NCI-H774 (cell line): ENCODE measurements around the gene TAOK3.
"Not testable (repeated sequence)": the region's sequence is repeated elsewhere in the genome, so short reads cannot be mapped to it uniquely, and the experiment has no call there.

ENCODE experiments used
- DNase-seq: peaks from one replicate; lab custom pipeline; 2025; lab: John Stamatoyannopoulos, UW

The TAOK3 gene

DNA sequence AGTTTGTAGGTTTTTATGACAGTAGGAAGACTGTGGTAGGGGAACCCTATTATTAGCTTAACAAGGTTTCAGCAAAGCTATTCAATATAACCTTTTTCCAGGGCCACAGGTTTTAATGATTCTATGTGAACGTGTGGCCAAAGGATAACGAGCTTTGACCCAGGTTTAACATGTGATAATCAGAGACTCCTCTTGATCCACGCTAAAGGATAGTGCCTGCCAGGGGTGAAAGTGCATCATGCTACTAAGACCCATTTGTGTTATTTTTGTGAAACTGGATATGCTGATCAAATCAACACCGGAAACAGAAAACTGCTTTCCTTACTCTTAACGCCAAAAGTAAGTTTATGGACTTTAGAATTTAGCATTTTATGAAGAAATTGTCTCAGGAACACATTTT is 909 bp upstream of the TAOK3 start:
- no peak for DNase-seq

DNA sequence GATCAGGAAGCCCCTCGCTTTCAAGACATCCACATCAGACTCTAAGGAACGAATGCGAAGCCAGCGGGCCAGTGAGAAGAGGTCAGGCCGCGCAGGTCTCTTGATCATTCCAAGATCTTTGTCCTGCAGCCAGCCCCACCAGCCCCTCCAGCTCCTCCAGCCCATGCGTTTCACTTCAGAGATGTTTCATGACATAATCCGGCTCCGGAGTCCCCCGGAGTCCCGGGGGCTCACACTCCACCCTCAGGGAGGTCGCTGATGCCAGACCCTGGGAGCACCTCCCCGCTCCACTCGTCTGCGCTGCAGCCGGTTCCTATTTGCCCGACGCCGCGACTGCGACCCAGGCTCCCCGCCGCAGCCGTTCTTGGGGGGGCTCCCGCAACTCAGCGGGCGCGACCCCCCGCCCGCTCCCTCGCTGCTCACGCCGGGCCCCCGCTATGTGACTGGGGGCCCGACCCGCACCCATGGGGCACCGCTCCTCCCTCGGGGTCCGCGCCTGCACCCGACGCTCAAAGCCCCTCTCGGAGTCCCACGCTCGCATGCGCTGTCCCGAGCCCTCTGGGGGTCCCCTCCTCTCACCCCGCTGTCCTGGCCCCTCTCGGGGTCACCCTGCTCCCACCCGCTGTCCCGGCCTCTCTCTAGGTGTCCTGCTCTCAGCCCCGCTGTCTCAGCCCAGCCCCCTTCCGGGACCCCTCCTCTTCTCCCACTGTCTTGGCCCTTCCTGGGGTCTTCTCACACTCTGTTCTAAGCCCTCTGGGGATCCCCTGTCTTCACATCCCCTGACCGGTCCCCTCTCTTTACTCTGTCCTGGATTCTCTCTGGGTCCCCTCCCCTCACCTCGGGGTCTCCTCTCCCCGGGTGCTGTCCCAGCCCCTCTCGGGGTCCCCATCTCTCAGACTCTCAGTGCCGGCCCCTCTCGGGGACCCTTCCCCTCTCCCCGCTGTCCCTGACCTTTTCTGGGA is 1.1 kb downstream of the TAOK3 start:
- no peak for DNase-seq

DNA sequence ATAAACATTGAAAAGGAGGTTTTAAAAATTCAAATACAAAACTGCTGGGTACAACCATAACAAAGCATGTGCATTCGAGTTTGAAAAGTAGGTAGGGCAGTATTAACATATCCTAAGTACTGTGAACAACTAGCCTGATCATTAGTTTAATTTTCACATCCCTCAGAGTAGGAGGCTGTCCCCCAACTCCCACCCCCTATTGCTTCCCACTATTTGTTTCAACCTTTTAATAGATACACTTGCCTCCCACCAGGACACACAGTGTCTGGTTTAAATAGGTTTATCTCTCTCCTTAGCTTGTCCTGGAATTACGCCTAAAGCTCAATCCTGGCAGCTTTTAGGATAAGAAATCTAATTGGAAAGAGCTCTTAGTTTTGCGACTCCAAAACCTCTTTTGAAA is 2.1 kb downstream of the TAOK3 start:
- no peak for DNase-seq

DNA sequence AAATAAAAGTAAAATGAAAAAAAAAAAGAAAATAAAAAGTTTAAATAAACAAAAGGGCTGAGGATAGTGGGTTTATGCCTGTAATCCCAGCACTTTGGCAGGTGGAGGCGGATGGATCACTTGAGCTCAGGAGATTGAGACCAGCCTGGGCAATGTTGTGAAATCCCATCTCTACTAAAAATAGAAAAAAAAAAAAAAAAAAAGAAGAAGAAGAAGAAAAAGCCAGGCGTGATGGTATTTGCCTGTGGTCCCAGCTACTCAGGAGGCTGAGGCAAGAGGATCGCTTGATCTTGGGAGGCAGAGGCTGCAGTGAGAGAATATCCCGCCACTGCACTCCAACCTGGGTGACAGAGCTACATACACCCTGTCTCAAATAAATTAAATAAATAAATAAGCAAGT is 3.9 kb downstream of the TAOK3 start:
- DNase-seq: no peak

DNA sequence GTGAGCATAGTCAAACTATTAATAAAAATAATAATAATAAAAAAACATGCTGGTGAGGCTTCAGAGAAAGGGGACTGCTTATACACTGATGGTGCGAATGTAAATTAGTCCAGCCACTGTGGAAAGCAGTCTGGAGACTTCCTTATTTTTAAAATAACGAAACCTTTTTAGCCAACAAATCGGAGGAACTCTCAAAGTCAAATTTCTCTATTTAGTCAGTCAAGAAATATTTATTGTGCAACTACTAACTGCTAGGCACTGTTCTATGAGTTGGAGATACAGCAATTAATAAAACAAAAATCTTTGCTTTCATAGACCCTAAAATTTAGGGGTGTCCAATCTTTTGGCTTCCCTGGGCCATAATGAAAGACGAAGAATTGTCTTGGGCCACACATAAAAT is 10.8 kb downstream of the TAOK3 start:
- no peak for DNase-seq

DNA sequence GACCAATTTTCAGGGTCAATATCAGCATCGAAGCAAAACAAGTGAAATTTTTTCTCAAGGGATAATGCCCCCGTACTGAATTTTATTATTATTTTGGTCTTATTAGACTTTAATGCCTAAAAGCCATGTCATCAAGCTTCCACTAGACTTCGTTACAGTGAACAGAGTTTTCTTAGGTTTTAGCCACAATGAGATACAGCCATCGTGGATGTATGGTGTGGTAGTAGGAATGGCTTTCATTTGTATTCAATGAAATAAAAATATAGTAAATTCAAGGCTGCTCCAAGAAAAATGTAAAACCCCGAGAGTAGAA is 11.7 kb downstream of the TAOK3 start:
- DNase-seq: no peak

DNA sequence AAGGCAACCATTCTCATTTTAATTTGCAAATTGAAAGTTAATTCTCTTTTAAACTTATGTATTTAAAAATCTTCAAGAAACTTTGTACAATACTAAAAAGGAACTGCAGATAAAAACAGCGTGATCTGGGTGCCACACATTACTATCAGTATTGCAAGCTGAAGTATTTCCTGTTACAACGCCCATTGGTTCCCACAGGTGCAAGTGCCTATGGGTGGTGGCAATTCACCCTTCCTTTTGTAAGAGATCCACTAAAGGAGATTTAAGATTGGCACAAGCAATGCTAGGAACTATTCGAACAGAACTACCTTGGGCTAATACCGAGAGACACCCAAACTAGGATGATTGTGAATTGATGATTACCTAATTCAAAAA is 13.2 kb downstream of the TAOK3 start:
- DNase-seq: no peak

DNA sequence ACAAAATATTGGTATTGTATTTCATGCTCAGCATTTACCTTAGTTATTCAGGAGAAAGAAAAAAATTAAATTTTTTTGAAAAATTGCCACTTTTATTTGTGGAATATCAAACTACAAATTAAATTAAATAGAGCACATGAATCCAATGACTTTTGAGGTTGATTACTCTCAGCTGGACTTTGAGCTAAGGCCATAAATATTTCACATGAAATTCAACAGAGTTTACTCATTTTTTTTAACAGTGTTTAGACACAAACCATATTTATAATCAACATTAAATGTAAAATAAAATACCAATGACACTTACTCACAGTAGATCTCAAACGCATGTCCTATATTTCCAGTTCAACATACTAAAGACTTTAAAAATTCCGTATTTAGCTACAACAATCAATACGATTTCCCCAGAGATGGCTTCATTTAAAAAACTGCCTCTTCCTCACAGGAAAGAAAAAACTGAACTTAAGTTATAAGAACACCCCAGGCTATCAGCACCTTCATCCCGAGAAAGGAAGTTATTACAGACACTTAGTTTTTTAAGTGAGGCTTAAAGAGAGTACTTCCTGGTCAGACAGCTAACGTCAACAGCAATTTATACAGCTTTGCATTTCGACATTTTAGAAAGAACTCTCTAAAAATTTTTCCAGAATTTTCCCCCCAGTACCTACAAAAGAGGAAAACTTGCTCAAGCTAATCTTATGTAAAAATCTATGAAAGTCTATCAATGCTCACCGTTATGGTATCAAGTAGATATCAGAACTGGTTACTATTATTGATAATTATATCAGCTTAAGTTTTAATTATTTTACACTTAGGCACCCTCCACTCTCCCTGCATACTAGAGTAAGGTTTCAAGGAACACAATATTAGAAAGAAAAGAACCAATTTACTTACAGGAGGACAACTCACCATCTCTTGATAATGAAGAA is 13.8 kb downstream of the TAOK3 start:
- no peak for DNase-seq

DNA sequence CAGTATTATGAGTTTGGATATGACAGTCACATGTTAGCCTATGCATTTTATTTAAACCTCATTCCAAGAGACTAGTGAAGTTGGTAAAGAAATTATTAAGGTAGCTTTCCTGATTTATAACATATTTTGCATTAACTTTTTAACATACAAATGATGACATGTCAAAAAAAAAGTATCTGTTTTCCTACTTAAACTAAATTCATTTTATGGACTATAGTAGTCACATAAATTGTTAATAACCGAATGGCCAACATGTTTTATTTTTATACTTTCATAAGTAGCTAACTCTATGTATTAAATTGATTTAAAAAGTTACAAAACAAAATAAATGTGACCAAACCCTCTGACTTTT is 14.7 kb downstream of the TAOK3 start:
- DNase-seq: no peak

DNA sequence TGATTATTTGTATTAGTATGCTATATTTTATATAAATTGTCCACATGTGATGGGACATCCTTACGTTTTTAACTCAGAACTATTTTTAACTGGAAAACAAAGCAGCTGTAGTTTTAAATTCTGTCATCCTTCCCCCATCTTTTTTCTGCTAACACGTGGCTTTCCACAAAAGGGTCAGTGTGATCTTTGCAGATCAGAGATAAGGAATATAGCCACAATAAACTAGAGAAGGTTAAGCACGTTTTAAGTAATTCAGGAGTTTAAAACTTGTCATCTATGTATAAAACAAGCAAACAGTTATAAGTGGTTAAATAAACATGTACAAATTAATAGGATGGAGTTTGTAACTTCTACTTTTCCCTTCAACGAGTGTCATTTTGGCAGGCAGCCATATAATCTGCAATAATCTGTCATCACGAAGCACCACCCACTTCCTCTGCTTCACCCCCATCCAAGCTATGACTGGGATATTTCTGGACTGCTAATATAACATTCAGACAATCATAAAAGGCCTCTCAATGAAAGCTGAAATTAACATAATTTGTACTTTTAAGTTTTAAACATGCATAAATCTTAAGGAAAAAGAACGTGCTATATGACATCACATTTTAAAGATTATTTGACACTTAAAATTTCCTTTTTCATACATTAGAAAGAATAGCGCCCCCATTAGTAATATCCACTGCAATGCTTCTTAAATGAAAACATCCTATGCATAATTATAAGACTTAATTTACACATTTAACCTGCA is 15.3 kb downstream of the TAOK3 start:
- DNase-seq: no peak

DNA sequence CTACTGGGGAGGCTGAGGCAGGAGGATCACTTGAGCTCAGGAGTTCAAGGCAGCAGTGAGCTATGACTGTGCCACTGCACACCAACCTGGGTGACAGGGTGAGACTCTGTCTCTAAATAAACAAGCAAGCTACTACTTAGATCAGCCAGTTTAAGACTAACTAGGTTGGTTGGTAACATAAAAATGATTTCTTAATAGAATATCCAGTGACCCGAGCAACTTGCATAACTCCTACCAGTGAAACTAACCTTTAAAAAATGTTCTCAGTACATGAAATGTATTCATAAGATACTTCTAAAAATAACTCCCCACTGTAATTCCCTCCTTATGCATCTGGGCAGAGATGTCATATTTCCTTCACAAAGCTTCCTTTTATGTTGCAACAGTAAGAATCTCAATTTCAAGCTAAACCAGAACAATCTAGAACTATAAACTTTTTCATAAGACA is 15.9 kb downstream of the TAOK3 start:
- DNase-seq: no peak

DNA sequence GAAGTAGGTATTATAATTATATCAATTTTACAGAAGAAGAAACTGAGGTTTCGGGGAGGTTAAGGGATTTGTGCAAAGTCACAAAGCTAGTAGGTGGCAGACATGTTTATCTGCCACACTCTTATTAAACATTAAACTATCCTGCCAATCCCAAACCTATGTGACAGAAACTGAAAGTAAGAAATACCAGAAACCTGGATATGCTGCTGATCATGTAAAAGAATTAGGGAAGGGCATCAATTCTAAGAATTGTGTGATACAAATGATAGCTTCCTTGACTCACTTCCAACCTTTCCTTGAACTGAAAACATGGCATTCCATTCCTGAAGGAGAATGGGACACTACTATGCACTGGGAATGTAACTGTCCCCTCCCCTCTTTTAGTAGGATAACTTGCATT is 16.9 kb downstream of the TAOK3 start:
- no peak for DNase-seq

DNA sequence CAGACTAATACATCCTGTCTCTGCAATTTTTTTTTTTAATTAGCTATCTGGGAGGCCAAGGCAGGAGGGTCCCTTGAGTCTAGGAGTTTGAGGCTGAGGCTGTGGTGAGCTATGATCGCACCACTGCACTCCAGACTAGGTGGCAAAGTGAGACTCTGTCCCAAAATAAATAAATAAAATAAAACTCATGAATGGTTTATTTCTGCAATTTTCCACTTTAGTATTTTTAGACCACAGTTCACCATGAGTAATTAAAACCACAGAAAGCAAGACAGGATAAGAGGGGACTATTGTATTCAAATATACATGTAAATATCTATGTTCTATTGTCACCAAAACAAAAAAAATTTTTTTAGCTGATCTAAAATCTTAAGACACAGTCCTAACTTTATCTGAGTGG is 17.8 kb downstream of the TAOK3 start:
- no peak for DNase-seq

DNA sequence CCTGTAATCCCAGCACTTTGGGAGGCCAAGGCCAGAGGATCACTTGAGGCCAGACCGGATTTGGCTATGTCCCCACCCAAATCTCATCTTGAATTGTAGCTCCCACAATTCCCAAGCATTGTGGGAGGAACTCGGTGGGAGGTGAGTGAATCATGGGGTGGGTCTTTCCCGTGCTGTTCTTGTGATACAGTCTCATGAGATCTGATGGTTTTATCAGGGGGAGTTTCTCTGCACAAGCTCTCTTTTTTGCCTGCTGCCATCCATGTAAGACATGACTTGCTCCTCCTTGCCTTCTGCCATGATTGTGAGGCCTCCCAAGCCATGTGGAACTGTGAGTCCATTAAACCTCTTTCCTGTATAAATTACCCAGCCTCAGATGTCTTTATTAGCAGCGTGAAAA is 18.2 kb downstream of the TAOK3 start:
- not testable (repeated sequence) for DNase-seq

DNA sequence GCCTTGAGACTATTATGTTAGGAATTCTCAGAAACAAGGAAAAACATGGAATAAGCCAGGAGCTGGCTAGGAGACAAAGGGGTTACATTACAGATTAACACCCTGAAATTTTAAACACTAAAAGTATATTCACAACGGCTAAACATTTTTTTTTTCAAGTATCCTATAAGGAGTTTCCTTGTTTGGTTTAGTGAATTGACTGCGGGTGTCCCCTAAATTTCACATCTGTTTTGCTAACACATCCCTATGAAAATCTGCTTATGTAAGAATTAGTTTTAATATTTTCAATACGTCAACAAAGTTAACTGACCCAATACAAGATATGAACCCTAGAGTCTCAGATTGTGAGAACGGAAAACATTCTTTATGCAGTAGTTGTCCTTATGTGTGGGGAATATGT is 19.0 kb downstream of the TAOK3 start:
- DNase-seq: no peak

DNA sequence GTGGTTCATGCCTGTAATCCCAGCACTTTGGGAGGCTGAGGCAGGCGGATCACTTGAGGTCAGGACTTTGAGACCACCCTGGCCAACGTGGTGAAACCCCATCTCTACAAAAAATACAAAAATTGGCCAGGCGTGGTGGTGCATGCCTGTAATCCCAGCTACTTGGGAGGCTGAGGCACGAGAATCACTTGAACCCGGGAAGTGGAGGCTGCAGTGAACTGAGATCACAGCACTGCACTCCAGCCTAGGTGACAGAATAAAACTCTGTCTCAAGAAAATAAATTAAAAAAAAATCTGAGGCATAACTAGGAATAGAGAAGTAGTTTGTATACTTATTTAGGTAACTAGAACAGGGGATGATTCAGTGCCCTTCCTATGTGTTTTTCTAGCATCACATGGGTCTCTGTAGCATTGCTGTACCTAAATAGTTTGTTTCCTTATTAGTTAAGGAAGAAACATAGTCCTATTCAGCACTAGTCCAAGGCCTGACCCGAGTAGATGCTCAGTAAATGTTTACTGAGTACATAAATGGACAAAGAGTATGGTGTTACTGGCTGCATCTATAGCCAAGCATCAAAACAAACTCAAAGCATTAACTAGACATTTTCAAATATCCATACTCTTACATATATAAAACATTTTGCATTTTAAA is 21.7 kb downstream of the TAOK3 start:
- no peak for DNase-seq

DNA sequence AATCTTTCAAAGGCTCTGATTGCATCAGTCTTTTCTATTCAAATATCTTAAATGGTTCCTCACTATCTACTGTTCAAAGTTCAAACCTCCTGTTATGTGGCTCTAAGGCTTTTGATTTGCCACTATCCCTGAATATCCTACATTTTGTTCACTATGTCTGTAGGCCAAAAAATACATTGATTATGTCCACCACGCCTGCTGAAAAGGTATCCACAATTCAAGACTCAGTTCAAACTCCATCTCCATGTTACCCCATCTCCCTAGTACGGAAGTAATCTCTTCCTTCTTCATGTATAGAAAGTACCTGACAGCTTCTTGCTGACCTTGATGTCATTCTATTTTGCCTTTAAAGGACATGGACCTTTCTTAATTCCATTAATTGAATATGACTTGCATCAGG is 24.8 kb downstream of the TAOK3 start:
- DNase-seq: no peak

DNA sequence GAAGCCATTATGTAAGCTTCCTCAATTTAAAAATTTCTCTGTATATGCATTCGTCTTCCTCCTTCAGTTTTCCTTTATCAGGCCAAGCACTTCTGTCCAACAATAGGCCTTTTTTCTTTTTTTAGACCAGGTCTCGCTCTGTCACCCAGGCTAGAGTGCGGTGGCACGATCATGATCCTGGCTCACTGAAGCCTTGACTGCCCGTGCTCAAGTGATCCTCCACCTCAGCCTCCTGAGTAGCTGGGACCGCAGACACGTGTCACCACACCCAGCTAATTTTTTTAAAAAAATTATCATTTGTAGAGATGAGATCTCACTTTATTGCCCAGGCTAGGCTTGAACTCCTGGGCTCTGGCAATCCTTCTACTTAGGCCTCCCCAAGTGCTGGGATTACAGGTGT is 25.8 kb downstream of the TAOK3 start:
- DNase-seq: no peak

DNA sequence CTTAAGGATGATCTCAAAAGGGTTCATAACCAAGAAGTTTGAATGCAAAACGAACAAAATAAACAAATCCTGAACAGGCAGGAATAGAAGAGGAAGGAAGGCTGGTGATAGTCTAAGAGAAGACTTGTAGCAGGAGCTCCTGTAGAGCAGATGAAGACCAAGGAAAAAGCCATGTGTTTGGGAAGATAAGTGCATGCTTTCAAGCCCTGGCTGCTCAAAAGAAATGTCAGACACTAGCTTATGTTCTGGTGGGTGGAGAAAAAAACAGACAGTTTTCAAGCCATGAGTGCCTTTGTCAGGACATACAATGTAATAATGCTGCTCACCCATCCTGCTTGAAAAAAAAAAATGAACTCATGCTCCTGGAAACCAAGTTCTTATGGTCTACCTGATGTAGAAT is 27.4 kb downstream of the TAOK3 start:
- DNase-seq: no peak

DNA sequence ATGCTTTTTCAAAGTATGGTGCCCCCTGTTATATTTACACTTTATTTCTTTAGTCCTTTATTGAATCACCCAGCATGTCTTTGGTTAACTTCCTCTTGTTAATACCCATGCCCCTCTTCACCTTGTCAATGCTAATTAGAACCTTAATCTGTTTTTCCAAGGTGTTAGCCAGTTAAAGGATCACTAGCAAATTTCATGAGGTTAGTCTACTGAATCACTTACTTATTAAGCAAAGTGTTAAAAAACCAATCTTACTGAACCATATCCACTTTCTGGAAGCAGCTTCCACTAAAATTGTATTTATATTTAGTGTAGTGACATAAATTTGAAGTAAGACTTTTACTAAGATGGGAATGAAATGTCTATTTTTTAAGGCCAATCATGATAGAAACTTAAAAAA is 27.9 kb downstream of the TAOK3 start:
- no peak for DNase-seq

DNA sequence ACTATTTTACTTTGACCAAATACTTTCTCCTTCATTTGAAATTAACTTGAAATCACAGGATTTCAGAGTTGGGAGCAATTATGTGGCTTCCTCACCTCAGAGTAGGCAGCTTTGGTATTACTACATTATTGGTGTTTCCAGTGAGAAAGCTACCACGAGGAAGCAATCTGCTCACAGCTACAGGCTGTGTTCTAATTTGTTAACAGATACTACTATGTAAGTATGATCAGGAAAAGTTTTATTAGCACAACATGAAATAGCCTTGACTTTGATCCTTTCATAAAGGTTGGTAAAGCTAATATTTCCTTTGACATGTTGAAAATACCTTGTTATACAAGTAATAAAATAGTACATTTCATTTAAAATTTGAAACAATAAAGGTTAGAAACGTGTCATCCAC is 30.6 kb downstream of the TAOK3 start:
- no peak for DNase-seq

DNA sequence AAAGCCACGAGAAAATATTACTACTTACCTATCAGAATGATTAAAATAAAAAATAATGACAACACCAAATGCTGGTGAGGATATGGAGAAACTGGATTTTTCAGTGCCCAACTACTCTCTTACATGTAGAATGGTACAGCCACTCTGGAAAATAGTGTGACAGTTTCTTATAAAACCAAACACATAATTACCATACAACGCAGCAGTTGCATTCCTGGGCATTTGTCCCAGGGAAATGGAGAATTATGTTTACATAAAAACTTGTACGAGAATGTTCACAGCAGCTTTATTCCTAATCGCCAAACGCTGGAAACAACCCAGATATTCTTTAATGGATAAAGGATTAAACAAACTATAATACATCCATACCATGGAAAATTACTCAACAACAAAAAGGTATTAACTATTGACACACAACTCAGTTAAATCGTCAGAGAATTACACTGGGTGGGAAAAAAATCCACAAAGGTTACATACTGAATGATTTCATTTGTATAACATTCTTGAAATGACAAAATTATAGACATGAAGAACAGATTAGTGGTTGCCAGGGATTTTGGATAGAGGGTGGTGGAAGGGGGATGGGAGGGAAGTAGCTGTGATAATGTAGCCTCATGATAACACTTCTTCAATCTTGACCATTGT is 35.4 kb downstream of the TAOK3 start:
- no peak for DNase-seq
